Measurements from ENCODE around the gene MYH6.
"Not testable (repeated sequence)": the region's sequence is repeated elsewhere in the genome, so short reads cannot be mapped to it uniquely, and the experiment has no call there.

Gene MYH6

GRCh38 chr14:23400496-23401149 is 7.5 kb downstream of the MYH6 start:
- H3K4me3 ChIP-seq (ENCODE audit: low read depth, low read length); H2AK5ac ChIP-seq (ENCODE audit: low read length); H3K79me1 ChIP-seq (ENCODE audit: low read length); H3K14ac ChIP-seq (ENCODE audit: low read length); H3K9ac ChIP-seq (ENCODE audit: low read length); H3K4me1 ChIP-seq (ENCODE audit: control insufficient read depth in 1 of 2, insufficient read depth in 2 of 2, low read length in 2 of 2); H3K79me2 ChIP-seq (ENCODE audit: control insufficient read depth, insufficient read depth, low read length, poor library complexity); H4K12ac ChIP-seq (ENCODE audit: low read depth, low read length); H3K4ac ChIP-seq (ENCODE audit: low read depth, low read length); H2BK120ac ChIP-seq (ENCODE audit: insufficient read depth, low read length, poor library complexity); H3K27ac ChIP-seq (ENCODE audit: low read depth, low read length); H2BK5ac ChIP-seq (ENCODE audit: low read depth, low read length, poor library complexity); DNase-seq; H3K9me3 ChIP-seq (ENCODE audit: insufficient read depth, low read depth, low read length); H3K27me3 ChIP-seq (ENCODE audit: insufficient read depth, low read length); H2BK12ac ChIP-seq (ENCODE audit: low read length); H4K91ac ChIP-seq (ENCODE audit: low read depth, low read length); H2AFZ ChIP-seq (ENCODE audit: insufficient read depth, low read length, poor library complexity); H4K8ac ChIP-seq (ENCODE audit: low read depth, low read length); H3K36me3 ChIP-seq (ENCODE audit: control insufficient read depth in 1 of 2, insufficient read depth in 2 of 2, low read length in 2 of 2); H3K23ac ChIP-seq (ENCODE audit: low read length); H3K18ac ChIP-seq (ENCODE audit: low read length); H3K4me2 ChIP-seq (ENCODE audit: low read length): not testable (repeated sequence)
- WGBS (ENCODE audit: extremely low coverage, insufficient coverage, insufficient read length) = no CpG with 5 or more reads among the region's 16 CpGs

- Histone ChIP-seq H3K27me3 (ENCODE audit: insufficient read depth, low read length) (no peaks in the 10 kb centered on the region), H3K9ac (ENCODE audit: low read length) (no peak overlapping the region), H4K91ac (ENCODE audit: low read depth, low read length) (no peak overlapping the region), H2BK12ac (ENCODE audit: low read length) (no peak overlapping the region), H3K4me1 (ENCODE audit: control insufficient read depth in 1 of 2, insufficient read depth in 2 of 2, low read length in 2 of 2) (no peaks in the 10 kb centered on the region), H3K79me1 (ENCODE audit: low read length) (no peaks in the 10 kb centered on the region), H3K27ac (ENCODE audit: low read depth, low read length) (no peak overlapping the region), H3K14ac (ENCODE audit: low read length) (no peak overlapping the region), H2AFZ (ENCODE audit: insufficient read depth, low read length, poor library complexity) (no peak overlapping the region), H2BK120ac (ENCODE audit: insufficient read depth, low read length, poor library complexity) (no peak overlapping the region), H3K36me3 (ENCODE audit: control insufficient read depth in 1 of 2, insufficient read depth in 2 of 2, low read length in 2 of 2) (no peaks in the 10 kb centered on the region), H2BK5ac (ENCODE audit: low read depth, low read length, poor library complexity) (no peak overlapping the region), H3K18ac (ENCODE audit: low read length) (no peak overlapping the region), H4K12ac (ENCODE audit: low read depth, low read length) (no peak overlapping the region), H3K9me3 (ENCODE audit: insufficient read depth, low read depth, low read length) (peaks cover 6% of the 10 kb centered on the region), H3K4me2 (ENCODE audit: low read length) (no peak overlapping the region), H3K23ac (ENCODE audit: low read length) (no peak overlapping the region), H3K4me3 (ENCODE audit: low read depth, low read length) (no peak overlapping the region), H4K8ac (ENCODE audit: low read depth, low read length) (no peak overlapping the region), H3K4ac (ENCODE audit: low read depth, low read length) (no peak overlapping the region), H2AK5ac (ENCODE audit: low read length) (no peak overlapping the region), H3K79me2 (ENCODE audit: control insufficient read depth, insufficient read depth, low read length, poor library complexity) (no peaks in the 10 kb centered on the region)
- WGBS (ENCODE audit: extremely low coverage, insufficient coverage, insufficient read length) = no CpG with 5 or more reads among the region's 6 CpGs
- peak; percentile 42 to 70 for DNase-seq
Measured at GRCh38 chr14:23399591-23399990, 8.5 kb downstream of the MYH6 start.

- Histone ChIP-seq H2BK120ac (ENCODE audit: insufficient read depth, low read length, poor library complexity) (no peak overlapping the region), H2AK5ac (ENCODE audit: low read length) (no peak overlapping the region), H2BK12ac (ENCODE audit: low read length) (no peak overlapping the region), H3K36me3 (ENCODE audit: control insufficient read depth in 1 of 2, insufficient read depth in 2 of 2, low read length in 2 of 2) (no peaks in the 10 kb centered on the region), H3K4me2 (ENCODE audit: low read length) (no peak overlapping the region), H3K9me3 (ENCODE audit: insufficient read depth, low read depth, low read length) (peaks cover 6% of the 10 kb centered on the region), H3K79me1 (ENCODE audit: low read length) (no peaks in the 10 kb centered on the region), H4K8ac (ENCODE audit: low read depth, low read length) (no peak overlapping the region), H3K9ac (ENCODE audit: low read length) (no peak overlapping the region), H3K27ac (ENCODE audit: low read depth, low read length) (no peak overlapping the region), H3K23ac (ENCODE audit: low read length) (no peak overlapping the region), H3K14ac (ENCODE audit: low read length) (no peak overlapping the region), H3K4me1 (ENCODE audit: control insufficient read depth in 1 of 2, insufficient read depth in 2 of 2, low read length in 2 of 2) (no peaks in the 10 kb centered on the region), H2BK5ac (ENCODE audit: low read depth, low read length, poor library complexity) (no peak overlapping the region), H3K4me3 (ENCODE audit: low read depth, low read length) (no peak overlapping the region), H2AFZ (ENCODE audit: insufficient read depth, low read length, poor library complexity) (no peak overlapping the region), H3K18ac (ENCODE audit: low read length) (no peak overlapping the region), H3K4ac (ENCODE audit: low read depth, low read length) (no peak overlapping the region), H4K91ac (ENCODE audit: low read depth, low read length) (no peak overlapping the region), H3K27me3 (ENCODE audit: insufficient read depth, low read length) (no peaks in the 10 kb centered on the region), H4K12ac (ENCODE audit: low read depth, low read length) (no peak overlapping the region), H3K79me2 (ENCODE audit: control insufficient read depth, insufficient read depth, low read length, poor library complexity) (no peaks in the 10 kb centered on the region)
- DNase-seq = peak in 1 of 2 donors; percentile 47
- no CpG with 5 or more reads among the region's 3 CpGs for WGBS (ENCODE audit: extremely low coverage, insufficient coverage, insufficient read length)
Measured at GRCh38 chr14:23399136-23399535, 8.9 kb downstream of the MYH6 start.

- Histone ChIP-seq H3K23ac (ENCODE audit: low read length) (no peak overlapping the region), H2BK120ac (ENCODE audit: insufficient read depth, low read length, poor library complexity) (no peak overlapping the region), H3K4ac (ENCODE audit: low read depth, low read length) (no peak overlapping the region), H2AFZ (ENCODE audit: insufficient read depth, low read length, poor library complexity) (peak overlapping the region; percentile 2), H3K4me2 (ENCODE audit: low read length) (no peak overlapping the region), H3K4me3 (ENCODE audit: low read depth, low read length) (no peak overlapping the region), H3K9ac (ENCODE audit: low read length) (no peak overlapping the region), H3K18ac (ENCODE audit: low read length) (no peak overlapping the region), H3K27me3 (ENCODE audit: insufficient read depth, low read length) (no peaks in the 10 kb centered on the region), H4K8ac (ENCODE audit: low read depth, low read length) (no peak overlapping the region), H3K4me1 (ENCODE audit: control insufficient read depth in 1 of 2, insufficient read depth in 2 of 2, low read length in 2 of 2) (no peaks in the 10 kb centered on the region), H3K9me3 (ENCODE audit: insufficient read depth, low read depth, low read length) (peaks cover 6% of the 10 kb centered on the region), H3K36me3 (ENCODE audit: control insufficient read depth in 1 of 2, insufficient read depth in 2 of 2, low read length in 2 of 2) (no peaks in the 10 kb centered on the region), H4K91ac (ENCODE audit: low read depth, low read length) (no peak overlapping the region), H2AK5ac (ENCODE audit: low read length) (no peak overlapping the region), H3K14ac (ENCODE audit: low read length) (no peak overlapping the region), H2BK12ac (ENCODE audit: low read length) (no peak overlapping the region), H3K27ac (ENCODE audit: low read depth, low read length) (no peak overlapping the region), H3K79me2 (ENCODE audit: control insufficient read depth, insufficient read depth, low read length, poor library complexity) (no peaks in the 10 kb centered on the region), H2BK5ac (ENCODE audit: low read depth, low read length, poor library complexity) (no peak overlapping the region), H4K12ac (ENCODE audit: low read depth, low read length) (no peak overlapping the region), H3K79me1 (ENCODE audit: low read length) (no peaks in the 10 kb centered on the region)
- WGBS (ENCODE audit: extremely low coverage, insufficient coverage, insufficient read length) = no CpG with 5 or more reads among the region's 4 CpGs
- DNase-seq = no peak
Measured at GRCh38 chr14:23398348-23398747, 9.7 kb downstream of the MYH6 start.

Data from trophoblast cell (in vitro differentiated cells and primary cell).